ENCODE measurements around the gene DPP6. TPM values are rescaled to one million over a fixed set of nuclear protein-coding genes. Genes with fewer than 3 reads are reported as not detected.

The DPP6 gene
- total RNA-seq, 1 experiment from 2014 or later = not detected

- TF ChIP-seq CTCF (conservative IDR thresholded peaks at IDR 0.05; ENCODE audit: low read depth, low read length) (no peak), EZH2 (IDR thresholded peaks at IDR 0.05; ENCODE audit: low read length, unreplicated experiment) (no peak), EZH2phosphoT487 (IDR thresholded peaks at IDR 0.05; ENCODE audit: borderline replicate concordance, low read length) (no peak)
- Histone ChIP-seq H3K27ac (ENCODE audit: low read length) (no peak overlapping the region), H3K79me2 (ENCODE audit: low read length) (no peaks in the 10 kb centered on the region), H3K4me1 (ENCODE audit: insufficient read depth, low read length) (no peaks in the 10 kb centered on the region), H3K9ac (ENCODE audit: low read length) (no peak overlapping the region), H3K27me3 (ENCODE audit: low read length) (no peaks in the 10 kb centered on the region), H4K20me1 (ENCODE audit: low read length) (no peaks in the 10 kb centered on the region), H3K36me3 (ENCODE audit: low read depth, low read length) (no peaks in the 10 kb centered on the region), H3K4me2 (ENCODE audit: low read length) (no peak overlapping the region), H2AFZ (ENCODE audit: low read length) (no peak overlapping the region), H3K9me3 (ENCODE audit: low read length) (no peaks in the 10 kb centered on the region), H3K9me2 (replicated peaks; ENCODE audit: low read length) (no peaks in the 10 kb centered on the region), H3K4me3 (ENCODE audit: low read length) (no peak overlapping the region), H3F3A (ENCODE audit: low read length, unreplicated experiment) (no peaks in the 10 kb centered on the region)
- ChIA-PET CTCF (no interaction called here), POLR2A (ENCODE audit: unreplicated experiment) (no interaction called here)
- no peak for ATAC-seq
- intact Hi-C loops (cut with micrococcal nuclease) = no loop called here
- no peak for DNase-seq
- no TSS peak for BruUV-seq (replicated peaks)
Observed at GRCh38 chr7:154546946-154547587, 494.9 kb downstream of the DPP6 start.

GRCh38 chr7:154553711-154554265 is 501.6 kb downstream of the DPP6 start:
- Histone ChIP-seq H2AFZ (ENCODE audit: low read length) (no peak overlapping the region), H3K4me1 (ENCODE audit: insufficient read depth, low read length) (no peaks in the 10 kb centered on the region), H3K27ac (ENCODE audit: low read length) (no peak overlapping the region), H3K27me3 (ENCODE audit: low read length) (no peaks in the 10 kb centered on the region), H3K36me3 (ENCODE audit: low read depth, low read length) (no peaks in the 10 kb centered on the region), H3F3A (ENCODE audit: low read length, unreplicated experiment) (no peaks in the 10 kb centered on the region), H4K20me1 (ENCODE audit: low read length) (no peaks in the 10 kb centered on the region), H3K79me2 (ENCODE audit: low read length) (no peaks in the 10 kb centered on the region), H3K9me3 (ENCODE audit: low read length) (no peaks in the 10 kb centered on the region), H3K4me2 (ENCODE audit: low read length) (no peak overlapping the region), H3K9ac (ENCODE audit: low read length) (no peak overlapping the region), H3K9me2 (replicated peaks; ENCODE audit: low read length) (no peaks in the 10 kb centered on the region), H3K4me3 (ENCODE audit: low read length) (no peak overlapping the region)
- no peak for TF ChIP-seq EZH2phosphoT487 (IDR thresholded peaks at IDR 0.05; ENCODE audit: borderline replicate concordance, low read length)
- no peak for TF ChIP-seq EZH2 (IDR thresholded peaks at IDR 0.05; ENCODE audit: low read length, unreplicated experiment)
- no peak for TF ChIP-seq CTCF (conservative IDR thresholded peaks at IDR 0.05; ENCODE audit: low read depth, low read length)
- no peak for ATAC-seq
- ChIA-PET CTCF (no interaction called here), POLR2A (ENCODE audit: unreplicated experiment) (no interaction called here)
- BruUV-seq (replicated peaks) = no TSS peak
- no peak for DNase-seq
- intact Hi-C loops (cut with micrococcal nuclease) = no loop called here

DNA sequence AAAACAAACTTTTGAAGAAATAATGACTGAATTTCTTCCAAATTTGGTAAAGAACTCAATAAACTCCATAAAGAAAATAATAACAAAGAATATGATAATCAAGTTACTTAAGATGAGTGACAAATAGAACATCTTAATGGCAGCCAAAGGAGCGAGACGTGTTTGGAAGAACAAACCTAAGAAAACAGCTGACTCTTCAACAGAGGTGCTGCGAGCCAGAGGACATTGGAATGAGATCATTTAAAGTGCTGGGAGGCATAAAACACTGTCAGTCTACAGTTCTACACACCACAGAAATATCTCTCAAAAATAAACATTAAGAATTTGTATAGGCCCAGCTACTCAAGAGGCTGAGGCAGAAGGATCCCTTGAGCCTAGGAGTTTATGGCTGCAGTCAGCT is 507.3 kb downstream of the DPP6 start:
- no peaks in the 10 kb centered on the region for H3F3A ChIP-seq (ENCODE audit: low read length, unreplicated experiment)
- no peak for DNase-seq
- no peak overlapping the region for H3K4me2 ChIP-seq (ENCODE audit: low read length)
- H3K27me3 ChIP-seq (ENCODE audit: low read length) = no peaks in the 10 kb centered on the region
- no peaks in the 10 kb centered on the region for H3K9me3 ChIP-seq (ENCODE audit: low read length)
- CTCF ChIA-PET = no interaction called here
- no peaks in the 10 kb centered on the region for H3K9me2 ChIP-seq (replicated peaks; ENCODE audit: low read length)
- H3K27ac ChIP-seq (ENCODE audit: low read length) = no peak overlapping the region
- no peak for ATAC-seq
- POLR2A ChIA-PET (ENCODE audit: unreplicated experiment) = no interaction called here
- H4K20me1 ChIP-seq (ENCODE audit: low read length) = no peaks in the 10 kb centered on the region
- no peak overlapping the region for H3K4me3 ChIP-seq (ENCODE audit: low read length)
- no peaks in the 10 kb centered on the region for H3K79me2 ChIP-seq (ENCODE audit: low read length)
- H2AFZ ChIP-seq (ENCODE audit: low read length) = no peak overlapping the region
- TF ChIP-seq EZH2phosphoT487 (IDR thresholded peaks at IDR 0.05; ENCODE audit: borderline replicate concordance, low read length) (no peak), EZH2 (IDR thresholded peaks at IDR 0.05; ENCODE audit: low read length, unreplicated experiment) (no peak), CTCF (conservative IDR thresholded peaks at IDR 0.05; ENCODE audit: low read depth, low read length) (no peak)
- no TSS peak for BruUV-seq (replicated peaks)
- H3K4me1 ChIP-seq (ENCODE audit: insufficient read depth, low read length) = no peaks in the 10 kb centered on the region
- intact Hi-C loops (cut with micrococcal nuclease) = no loop called here
- no peak overlapping the region for H3K9ac ChIP-seq (ENCODE audit: low read length)
- no peaks in the 10 kb centered on the region for H3K36me3 ChIP-seq (ENCODE audit: low read depth, low read length)
